DOHH2 (cell line): ENCODE results near the gene NTMT1.

Experiments
- EZH2phosphoT487 ChIP-seq: fragments of 200-600 bp; sonication (generic); IDR thresholded peaks from 2 replicates; pipeline ENCODE4 v1.6.1; 2017; ENCODE audit warnings: borderline replicate concordance, mild to moderate bottlenecking, antibody characterized with exemption, low read length, moderate library complexity, mixed read lengths
- TF ChIP-seq, protein P1 (sequence below): fragments of 200-600 bp; sonication (generic); IDR thresholded peaks from one replicate; pipeline ENCODE4 v1.5.1; 2014; ENCODE audit warnings: antibody characterized with exemption, mild to moderate bottlenecking, low read depth, low read length; ENCODE audit not compliant: poor library complexity, severe bottlenecking

DNA sequence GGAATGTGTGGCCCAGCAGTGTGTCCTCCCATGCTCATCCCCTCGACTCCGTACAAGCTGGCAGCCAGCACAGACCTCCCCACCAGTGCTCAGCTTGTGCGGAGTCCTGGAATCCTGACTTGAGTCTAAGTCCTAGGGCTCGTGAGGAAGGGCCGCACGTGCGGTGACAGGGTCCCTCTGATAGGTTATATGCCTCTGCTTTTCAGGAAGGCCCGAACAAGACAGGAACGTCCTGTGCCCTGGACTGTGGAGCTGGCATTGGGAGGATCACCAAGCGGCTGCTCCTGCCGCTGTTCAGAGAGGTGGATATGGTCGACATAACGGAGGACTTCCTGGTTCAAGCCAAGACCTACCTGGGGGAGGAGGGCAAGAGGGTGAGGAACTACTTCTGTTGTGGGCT lies 7.9 kb downstream of the NTMT1 start:
- TF ChIP-seq, protein P1, sequence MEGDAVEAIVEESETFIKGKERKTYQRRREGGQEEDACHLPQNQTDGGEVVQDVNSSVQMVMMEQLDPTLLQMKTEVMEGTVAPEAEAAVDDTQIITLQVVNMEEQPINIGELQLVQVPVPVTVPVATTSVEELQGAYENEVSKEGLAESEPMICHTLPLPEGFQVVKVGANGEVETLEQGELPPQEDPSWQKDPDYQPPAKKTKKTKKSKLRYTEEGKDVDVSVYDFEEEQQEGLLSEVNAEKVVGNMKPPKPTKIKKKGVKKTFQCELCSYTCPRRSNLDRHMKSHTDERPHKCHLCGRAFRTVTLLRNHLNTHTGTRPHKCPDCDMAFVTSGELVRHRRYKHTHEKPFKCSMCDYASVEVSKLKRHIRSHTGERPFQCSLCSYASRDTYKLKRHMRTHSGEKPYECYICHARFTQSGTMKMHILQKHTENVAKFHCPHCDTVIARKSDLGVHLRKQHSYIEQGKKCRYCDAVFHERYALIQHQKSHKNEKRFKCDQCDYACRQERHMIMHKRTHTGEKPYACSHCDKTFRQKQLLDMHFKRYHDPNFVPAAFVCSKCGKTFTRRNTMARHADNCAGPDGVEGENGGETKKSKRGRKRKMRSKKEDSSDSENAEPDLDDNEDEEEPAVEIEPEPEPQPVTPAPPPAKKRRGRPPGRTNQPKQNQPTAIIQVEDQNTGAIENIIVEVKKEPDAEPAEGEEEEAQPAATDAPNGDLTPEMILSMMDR: no peak
- TF ChIP-seq EZH2phosphoT487: no peak
